Thyroid gland (tissue), 4 donors: ENCODE data around the gene CATSPER1.

Source experiments
- POLR2A ChIP-seq, 2 donors: fragments of 450-650 bp; IDR thresholded peaks; one replicate each; pipeline ENCODE4 v1.6.1; 2017; ENCODE audit warnings: antibody characterized with exemption in 2 of 2, mild to moderate bottlenecking in 2 of 2, moderate library complexity in 1 of 2
- TF ChIP-seq, protein P1 (sequence below), 6 experiments: fragments of 200-600 bp in 3 of 6; fragments of 450-650 bp in 3 of 6; sonication (generic) in 3 of 6; IDR thresholded peaks; one replicate each; pipeline ENCODE4 v1.5.1; 2016 to 2019; ENCODE audit warnings: antibody characterized with exemption in 6 of 6, mild to moderate bottlenecking in 2 of 6, inconsistent platforms in 1 of 6, moderate library complexity in 1 of 6

DNA sequence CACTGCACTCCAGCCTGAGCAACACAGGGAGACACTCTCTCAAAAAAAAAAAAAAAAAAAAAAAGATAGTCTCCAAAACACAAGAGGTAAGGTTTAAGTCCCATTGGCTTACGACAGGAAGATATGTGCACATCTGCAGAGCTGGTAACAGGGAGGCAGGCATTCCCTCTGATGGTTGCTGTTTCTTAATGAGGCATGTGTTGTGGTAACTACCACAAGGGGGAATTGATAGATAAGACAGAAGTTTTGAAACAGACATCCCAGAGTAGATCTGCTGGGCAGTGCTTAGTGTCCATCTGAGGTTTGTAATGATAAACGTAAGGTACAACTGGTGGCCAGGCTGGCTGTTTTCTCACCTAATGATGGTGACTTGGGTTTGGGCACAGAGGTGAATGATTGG lies 29.0 kb downstream of the CATSPER1 start:
- TF ChIP-seq, protein P1, sequence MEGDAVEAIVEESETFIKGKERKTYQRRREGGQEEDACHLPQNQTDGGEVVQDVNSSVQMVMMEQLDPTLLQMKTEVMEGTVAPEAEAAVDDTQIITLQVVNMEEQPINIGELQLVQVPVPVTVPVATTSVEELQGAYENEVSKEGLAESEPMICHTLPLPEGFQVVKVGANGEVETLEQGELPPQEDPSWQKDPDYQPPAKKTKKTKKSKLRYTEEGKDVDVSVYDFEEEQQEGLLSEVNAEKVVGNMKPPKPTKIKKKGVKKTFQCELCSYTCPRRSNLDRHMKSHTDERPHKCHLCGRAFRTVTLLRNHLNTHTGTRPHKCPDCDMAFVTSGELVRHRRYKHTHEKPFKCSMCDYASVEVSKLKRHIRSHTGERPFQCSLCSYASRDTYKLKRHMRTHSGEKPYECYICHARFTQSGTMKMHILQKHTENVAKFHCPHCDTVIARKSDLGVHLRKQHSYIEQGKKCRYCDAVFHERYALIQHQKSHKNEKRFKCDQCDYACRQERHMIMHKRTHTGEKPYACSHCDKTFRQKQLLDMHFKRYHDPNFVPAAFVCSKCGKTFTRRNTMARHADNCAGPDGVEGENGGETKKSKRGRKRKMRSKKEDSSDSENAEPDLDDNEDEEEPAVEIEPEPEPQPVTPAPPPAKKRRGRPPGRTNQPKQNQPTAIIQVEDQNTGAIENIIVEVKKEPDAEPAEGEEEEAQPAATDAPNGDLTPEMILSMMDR (IDR thresholded peaks at IDR 0.05): no peak
- no peak for TF ChIP-seq POLR2A (IDR thresholded peaks at IDR 0.05)
